Measurements from ENCODE around the gene CD19.

DNA sequence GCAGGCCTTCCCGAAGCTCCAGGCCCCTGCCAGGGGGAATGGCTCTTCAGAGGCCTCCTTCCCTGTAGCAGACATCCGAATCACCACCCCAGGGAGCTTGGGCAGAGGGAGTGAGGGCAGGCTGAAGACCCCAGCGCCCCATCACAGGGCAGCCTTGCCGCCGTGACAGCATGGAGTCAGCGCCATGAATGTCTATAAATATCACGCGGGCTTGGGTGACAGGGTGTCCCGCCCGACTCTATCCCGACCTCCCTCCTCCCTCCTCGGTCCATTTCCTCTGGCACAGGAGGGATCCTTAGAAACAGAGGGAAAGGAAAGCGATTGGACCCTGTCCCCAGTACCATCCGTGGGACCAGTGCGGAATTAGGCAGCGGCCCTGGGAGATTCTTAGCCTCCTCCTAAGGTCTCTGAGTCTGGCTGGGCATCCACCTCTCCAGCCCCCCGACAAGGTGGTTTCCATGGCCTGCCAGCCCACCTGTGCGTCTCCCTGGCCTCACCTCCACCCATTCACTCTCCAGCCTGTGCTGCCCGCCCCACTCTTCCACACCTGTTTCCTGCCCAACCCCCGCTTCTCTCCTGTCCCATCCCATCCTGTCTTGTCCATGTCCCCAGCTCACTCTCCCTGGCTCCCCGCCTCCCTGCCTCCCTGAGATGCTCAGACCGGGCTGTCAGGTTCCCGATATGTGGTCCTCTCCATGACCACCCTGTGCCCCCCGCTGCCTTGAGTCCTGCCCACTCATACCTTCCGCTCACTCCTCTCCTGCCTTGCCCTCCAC is 48.4 kb upstream of the CD19 start:
- TF ChIP-seq, protein P1, sequence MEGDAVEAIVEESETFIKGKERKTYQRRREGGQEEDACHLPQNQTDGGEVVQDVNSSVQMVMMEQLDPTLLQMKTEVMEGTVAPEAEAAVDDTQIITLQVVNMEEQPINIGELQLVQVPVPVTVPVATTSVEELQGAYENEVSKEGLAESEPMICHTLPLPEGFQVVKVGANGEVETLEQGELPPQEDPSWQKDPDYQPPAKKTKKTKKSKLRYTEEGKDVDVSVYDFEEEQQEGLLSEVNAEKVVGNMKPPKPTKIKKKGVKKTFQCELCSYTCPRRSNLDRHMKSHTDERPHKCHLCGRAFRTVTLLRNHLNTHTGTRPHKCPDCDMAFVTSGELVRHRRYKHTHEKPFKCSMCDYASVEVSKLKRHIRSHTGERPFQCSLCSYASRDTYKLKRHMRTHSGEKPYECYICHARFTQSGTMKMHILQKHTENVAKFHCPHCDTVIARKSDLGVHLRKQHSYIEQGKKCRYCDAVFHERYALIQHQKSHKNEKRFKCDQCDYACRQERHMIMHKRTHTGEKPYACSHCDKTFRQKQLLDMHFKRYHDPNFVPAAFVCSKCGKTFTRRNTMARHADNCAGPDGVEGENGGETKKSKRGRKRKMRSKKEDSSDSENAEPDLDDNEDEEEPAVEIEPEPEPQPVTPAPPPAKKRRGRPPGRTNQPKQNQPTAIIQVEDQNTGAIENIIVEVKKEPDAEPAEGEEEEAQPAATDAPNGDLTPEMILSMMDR (IDR thresholded peaks at IDR 0.05) = no peak
- TF ChIP-seq POLR2A (IDR thresholded peaks at IDR 0.05) = no peak

All from upper lobe of left lung (tissue), 4 donors.